Dermis microvascular lymphatic vessel endothelial cell (primary cell): ENCODE data around the gene SLC25A21. TPM values are rescaled to one million over a fixed set of nuclear protein-coding genes. Genes with fewer than 3 reads are reported as not detected.

Source experiments
- DNase-seq, 2 donors: peaks; one replicate each; pipeline versions ENCODE4 v3.0.0 to v3.0.0-alpha.2; 2010; ENCODE audit warnings: low read depth in 2 of 2
- total RNA-seq: library from RNA; depleted of rRNA; stranded (reverse); fragments of >200 nt; gene quantifications from 2 replicates; pipeline ENCODE4 v1.2.1, GENCODE V29; 2014

Gene SLC25A21
- total RNA-seq, 1 donor from 2014 or later, result 1.0 TPM

GRCh38 chr14:37090026-37090425 is 82.4 kb downstream of the SLC25A21 start:
- DNase-seq, result no peak

- DNase-seq, result no peak
These were observed 83.0 kb downstream of the SLC25A21 start for GRCh38 chr14:37089410-37089809.

GRCh38 chr14:37088356-37089215 is 83.8 kb downstream of the SLC25A21 start:
- DNase-seq, result no peak

GRCh38 chr14:37087520-37087919 is 84.9 kb downstream of the SLC25A21 start:
- DNase-seq, result no peak

- no peak for DNase-seq
These were observed 88.8 kb downstream of the SLC25A21 start for GRCh38 chr14:37083599-37083998.

- DNase-seq, result no peak
These were observed 90.0 kb downstream of the SLC25A21 start for GRCh38 chr14:37082449-37082848.

- DNase-seq, result no peak
These were observed 90.5 kb downstream of the SLC25A21 start for GRCh38 chr14:37081856-37082255.

- no peak for DNase-seq
These were observed 91.2 kb downstream of the SLC25A21 start for GRCh38 chr14:37081218-37081617.

- DNase-seq, result no peak
These were observed 94.3 kb downstream of the SLC25A21 start for GRCh38 chr14:37078131-37078530.

- DNase-seq, result peak in 1 of 2 donors; percentile 5
These were observed 98.1 kb downstream of the SLC25A21 start for GRCh38 chr14:37074320-37074719.

- DNase-seq, result no peak
These were observed 108.8 kb downstream of the SLC25A21 start for GRCh38 chr14:37063467-37064240.

GRCh38 chr14:37062191-37062803 is 110.1 kb downstream of the SLC25A21 start:
- DNase-seq, result no peak

GRCh38 chr14:37061697-37062096 is 110.7 kb downstream of the SLC25A21 start:
- DNase-seq, result no peak

GRCh38 chr14:37060496-37061260 is 111.7 kb downstream of the SLC25A21 start:
- peak in 1 of 2 donors; percentile 15 for DNase-seq

GRCh38 chr14:37057776-37058175 is 114.6 kb downstream of the SLC25A21 start:
- DNase-seq, result no peak

- no peak for DNase-seq
These were observed 115.9 kb downstream of the SLC25A21 start for GRCh38 chr14:37056473-37056872.

GRCh38 chr14:37054869-37055268 is 117.5 kb downstream of the SLC25A21 start:
- DNase-seq, result no peak

- DNase-seq, result no peak
These were observed 118.3 kb downstream of the SLC25A21 start for GRCh38 chr14:37054144-37054543.

GRCh38 chr14:37051680-37052079 is 120.7 kb downstream of the SLC25A21 start:
- no peak for DNase-seq

- DNase-seq, result peak in 1 of 2 donors; percentile 64
These were observed 121.3 kb downstream of the SLC25A21 start for GRCh38 chr14:37051153-37051552.

- DNase-seq, result peak in 1 of 2 donors; percentile 16
These were observed 123.7 kb downstream of the SLC25A21 start for GRCh38 chr14:37048666-37049071.
